K562 (cell line): Measurements from ENCODE around the gene PARS2. TPM values are rescaled to one million over a fixed set of nuclear protein-coding genes. Genes with fewer than 3 reads are reported as not detected.

ENCODE experiments used
- ATAC-seq: fragments of 200-7000 bp; cut with Tn5 transposase; 3 replicates; pipeline ENCODE4 v1.9.1; 2020; ENCODE audit warnings: moderate library complexity
- BruUV-seq: library from RNA; stranded (reverse); fragments of 400-500 nt; replicated peaks from 2 replicates; lab custom pipeline; 2021; lab: Mats Ljungman, UMichigan
- CTCF ChIA-PET: fragments of 300-600 bp; formaldehyde crosslinking; extraction: SDS; loops from one replicate; lab custom pipeline; 2021; ENCODE audit warnings: low intra/inter-chr PET ratio; lab: Yijun Ruan, JAX
- POLR2A ChIA-PET: fragments of 300-600, 350-650 bp; sonication (Branson Sonifier 250); formaldehyde crosslinking; extraction: SDS; loops from one replicate; lab custom pipeline; 2021; ENCODE audit warnings: antibody characterized with exemption, inconsistent platforms; lab: Yijun Ruan, JAX
- DNase-seq, 4 experiments: peaks; one replicate each; pipeline versions ENCODE4 v3.0.0 to v3.0.0-alpha.2; 2011 to 2018; ENCODE audit warnings: low spot score in 3 of 4, mixed read lengths in 3 of 4; ENCODE audit errors: extremely low read depth in 1 of 4
- FAIRE-seq: peaks from 2 replicates; lab custom pipeline; 2011; peaks lifted over from hg19 to GRCh38; lab: Jason Lieb, UNC
- H2AFZ ChIP-seq: 2 replicates; pipeline ENCODE4 v1.6.0; 2011; ENCODE audit warnings: low read depth, low read length, control low read depth, inconsistent platforms
- H3K27ac ChIP-seq: fragments of 200-600 bp; 3 replicates; pipeline ENCODE4 v1.8.0; 2011; ENCODE audit warnings: low read depth, mild to moderate bottlenecking, control low read depth, inconsistent platforms, low read length, moderate library complexity, mixed read lengths; ENCODE audit errors: extremely low read depth
- H3K27me3 ChIP-seq, 2 experiments: fragments of 300-600 bp in 1 of 2; 2 replicates in 1 of 2; 3 replicates in 1 of 2; pipeline versions ENCODE4 v1.6.0 to v1.8.0; 2011; ENCODE audit warnings: inconsistent platforms in 2 of 2, low read length in 2 of 2, mild to moderate bottlenecking in 1 of 2, mixed read lengths in 1 of 2, moderate library complexity in 1 of 2; ENCODE audit not compliant: control insufficient read depth in 2 of 2, insufficient read depth in 2 of 2
- H3K36me3 ChIP-seq: fragments of 300-600 bp; 3 replicates; pipeline ENCODE4 v1.8.0; 2011; ENCODE audit warnings: mild to moderate bottlenecking, low read length, inconsistent platforms; ENCODE audit not compliant: control insufficient read depth, insufficient read depth
- H3K4me1 ChIP-seq, 2 experiments: fragments of 200-600 bp in 1 of 2; replicated peaks in 1 of 2; 2 replicates in 1 of 2; 3 replicates in 1 of 2; pipeline versions ENCODE4 v1.5.1 to v1.8.0; 2011; ENCODE audit warnings: inconsistent platforms in 2 of 2, low read length in 2 of 2, mild to moderate bottlenecking in 1 of 2, mixed read lengths in 1 of 2, moderate library complexity in 1 of 2; ENCODE audit not compliant: control insufficient read depth in 2 of 2, insufficient read depth in 2 of 2
- H3K4me2 ChIP-seq: 2 replicates; pipeline ENCODE4 v1.6.1; 2011; ENCODE audit warnings: low read length, control low read depth, inconsistent platforms, mixed read lengths; ENCODE audit not compliant: insufficient read depth
- H3K4me3 ChIP-seq: fragments of 200-600 bp; sonication (generic), shearing (Covaris generic); 2 replicates; pipeline ENCODE4 v1.5.1; 2016; ENCODE audit warnings: control low read depth, inconsistent platforms
- H3K79me2 ChIP-seq: fragments of 200-600 bp; 3 replicates; pipeline ENCODE4 v1.8.0; 2011; ENCODE audit warnings: low read length, inconsistent platforms; ENCODE audit not compliant: control insufficient read depth, insufficient read depth
- H3K9ac ChIP-seq, 2 experiments: 2 replicates each; pipeline versions ENCODE4 v1.6.0 to v1.6.1; 2011; ENCODE audit warnings: low read depth in 2 of 2, low read length in 2 of 2, control low read depth in 1 of 2, inconsistent platforms in 1 of 2, mild to moderate bottlenecking in 1 of 2, mixed read lengths in 1 of 2; ENCODE audit not compliant: insufficient read depth in 1 of 2
- H3K9me1 ChIP-seq: one replicate; pipeline ENCODE4 v1.6.0; 2011; ENCODE audit warnings: inconsistent platforms, mild to moderate bottlenecking, low read length, moderate library complexity; ENCODE audit not compliant: control insufficient read depth, insufficient read depth
- H3K9me3 ChIP-seq: replicated peaks from 2 replicates; pipeline ENCODE4 v1.5.1; 2011; ENCODE audit warnings: low read depth, low read length, inconsistent platforms; ENCODE audit not compliant: control insufficient read depth, insufficient read depth
- H4K20me1 ChIP-seq: replicated peaks from 2 replicates; pipeline ENCODE4 v1.6.1; 2011; ENCODE audit warnings: low read length, inconsistent platforms, mixed read lengths; ENCODE audit not compliant: control insufficient read depth, insufficient read depth
- ARID2 ChIP-seq: fragments of 450-650 bp; IDR thresholded peaks from 2 replicates; pipeline ENCODE4 v1.6.1; 2017; ENCODE audit warnings: antibody characterized with exemption, mild to moderate bottlenecking
- CTBP1 ChIP-seq: fragments of 450-650 bp; IDR thresholded peaks from 2 replicates; pipeline ENCODE4 v1.6.1; 2016; ENCODE audit warnings: borderline replicate concordance
- FIP1L1 ChIP-seq: fragments of 200-400 bp; formaldehyde crosslinking; IDR thresholded peaks from 2 replicates; pipeline ENCODE4 v1.6.1; 2018; ENCODE audit warnings: mild to moderate bottlenecking, low read depth, low read length; ENCODE audit not compliant: poor library complexity, severe bottlenecking
- MAFG ChIP-seq: fragments of 450-650 bp; conservative IDR thresholded peaks from 2 replicates; pipeline ENCODE4 v1.6.1; 2016; ENCODE audit warnings: missing genetic modification characterization, missing compliant biosample characterization
- MAFK ChIP-seq: IDR thresholded peaks from 2 replicates; pipeline ENCODE4 v1.6.1; 2011; ENCODE audit warnings: low read length, improper control_type of control experiment
- NR2C2 ChIP-seq, 2 experiments: fragments of 200-800 bp in 1 of 2; sonication (Bioruptor generic) in 1 of 2; sonication (generic) in 1 of 2; formaldehyde crosslinking in 1 of 2; IDR thresholded peaks; 2 replicates each; pipeline versions ENCODE4 v1.6.1 to v1.8.0; 2016 to 2022; ENCODE audit warnings: mild to moderate bottlenecking in 1 of 2, missing compliant biosample characterization in 1 of 2, missing genetic modification characterization in 1 of 2, missing genetic modification reagents in 1 of 2
- NRF1 ChIP-seq, 2 experiments: fragments of 450-650 bp; IDR thresholded peaks in 1 of 2; conservative IDR thresholded peaks in 1 of 2; 2 replicates each; pipeline ENCODE4 v1.6.1; 2014; ENCODE audit warnings: mild to moderate bottlenecking in 2 of 2
- PRDM10 ChIP-seq: fragments of 450-650 bp; IDR thresholded peaks from 2 replicates; pipeline ENCODE4 v1.6.1; 2018; ENCODE audit not compliant: partially characterized antibody
- PURB ChIP-seq: sonication (generic); formaldehyde crosslinking; IDR thresholded peaks from 2 replicates; pipeline ENCODE4 v1.9.0; 2021; ENCODE audit warnings: low read depth, mild to moderate bottlenecking, missing genetic modification reagents
- ZNF184 ChIP-seq: sonication (generic); formaldehyde crosslinking; IDR thresholded peaks from 2 replicates; pipeline ENCODE4 v1.5.0; 2020; ENCODE audit warnings: missing genetic modification reagents
- ZNF316 ChIP-seq: fragments of 450-650 bp; IDR thresholded peaks from 2 replicates; pipeline ENCODE4 v1.6.1; 2016
- ZNF644 ChIP-seq: fragments of 200-800 bp; sonication (Bioruptor generic); IDR thresholded peaks from 2 replicates; pipeline ENCODE4 v1.6.1; 2016; ENCODE audit warnings: low read depth, missing genetic modification characterization, missing compliant biosample characterization
- WGBS: fragments of 100-300 bp; shearing (Covaris generic); methylation state at CpG from one replicate; pipeline ENCODE4 v1.1.6; 2016; ENCODE audit warnings: low coverage, mixed read lengths; ENCODE audit not compliant: insufficient coverage; ENCODE audit errors: missing lambda C conversion rate; 5-methylcytosine and 5-hydroxymethylcytosine counted together
- in situ Hi-C: fragments of 300-500 bp; cut with MboI; formaldehyde crosslinking; loops from 4 replicates; pipeline ENCODE4 v1.15.0; 2018; ENCODE audit warnings: inconsistent platforms, mixed read lengths
- intact Hi-C: fragments of 100-400 bp; cut with micrococcal nuclease; formaldehyde crosslinking; loops from 2 replicates; pipeline ENCODE4 v1.14.2; 2022
- polyA plus RNA-seq, 8 experiments: library from polyadenylated mRNA; depleted of rRNA in 4 of 8; stranded (reverse) in 5 of 8; unstranded in 3 of 8; fragments of >200 nt; fragmentation: Nextera tagmentation in 2 of 8; fragmentation: Illumina TruSeq in 1 of 8; extraction: Ambion mirVana in 2 of 8; extraction: Trizol in 1 of 8; gene quantifications; 2 replicates each; pipeline versions ENCODE4 v1.2.1 to v1.2.3, GENCODE V29; 2011 to 2014; ENCODE audit warnings: inconsistent platforms in 1 of 8, missing spikeins in 1 of 8
- total RNA-seq, 7 experiments: library from RNA; depleted of rRNA in 6 of 7; stranded (reverse); fragments of >200 nt in 6 of 7; fragmentation: Illumina TruSeq in 2 of 7; extraction: Trizol in 2 of 7; gene quantifications; 2 replicates each; pipeline versions ENCODE4 v1.2.1 to v1.2.3, GENCODE V29; 2011 to 2021; ENCODE audit warnings: low replicate concordance in 1 of 7
- TF ChIP-seq, protein P1 (sequence below), 3 experiments: IDR thresholded peaks in 2 of 3; conservative IDR thresholded peaks in 1 of 3; 2 replicates each; pipeline ENCODE4 v1.5.1; 2011 to 2012; ENCODE audit warnings: low read length in 3 of 3, mild to moderate bottlenecking in 3 of 3, control low read depth in 2 of 3, improper control_type of control experiment in 1 of 3, inconsistent platforms in 1 of 3, low read depth in 1 of 3, mixed read lengths in 1 of 3, moderate library complexity in 1 of 3; ENCODE audit not compliant: insufficient read depth in 2 of 3

The PARS2 gene
- total and polyA plus RNA-seq, 9 of the 15 experiments (the other 6 are each of a cell fraction or from before 2014, with no cell fraction given) = 6.3 to 12.4 (median 7.9) TPM

DNA sequence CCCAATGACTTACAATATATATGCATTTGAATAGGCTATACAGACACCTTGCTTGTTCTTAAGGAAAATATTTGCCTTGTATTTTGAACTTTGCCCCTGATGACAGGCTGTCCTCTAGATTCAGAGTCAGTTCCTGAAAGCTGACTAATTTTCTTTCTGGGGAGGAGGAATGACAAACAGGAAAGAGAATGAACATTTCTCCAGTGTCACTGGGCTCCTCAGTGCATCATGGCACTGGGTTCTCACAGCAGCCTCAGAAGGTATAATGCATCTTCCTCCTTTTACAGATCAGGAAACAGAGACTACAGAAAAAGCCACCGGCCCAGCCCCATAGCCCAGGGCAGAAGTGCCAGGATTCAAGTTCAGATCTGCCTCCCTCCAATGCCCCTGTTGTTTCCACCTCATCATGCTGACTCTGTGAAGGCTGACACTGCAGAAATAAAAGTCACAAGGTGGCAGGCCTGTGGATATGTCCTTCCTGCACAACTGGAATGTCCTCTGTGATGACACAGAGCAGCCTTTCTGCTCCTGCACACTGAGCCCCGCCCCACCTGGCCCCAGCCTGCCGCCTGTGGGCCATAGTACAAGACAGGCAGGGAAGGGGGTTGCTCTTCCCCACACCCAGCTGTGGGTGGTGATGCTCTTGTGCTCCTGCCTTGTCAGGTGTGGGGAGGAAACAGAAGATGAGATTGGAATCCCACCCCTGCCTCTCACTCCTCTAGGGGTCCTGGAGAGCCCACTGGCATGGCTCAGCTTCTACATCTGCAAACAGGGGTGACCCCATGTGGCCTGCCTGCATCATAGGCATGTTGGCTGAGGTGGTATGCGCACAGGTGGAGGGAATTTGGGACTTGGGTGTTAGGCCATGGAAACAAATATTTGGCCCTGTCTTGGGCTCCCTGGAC, 30.4 kb upstream of the PARS2 start:
- H3K9me3 ChIP-seq = peaks cover 7% of the 10 kb centered on the region
- ATAC-seq (peak; percentile 59), FAIRE-seq (no peak), DNase-seq (no peak)
- WGBS = 3% methylated on average over 4 of the region's 4 CpGs
- H3K9ac ChIP-seq = no peak overlapping the region
- H3K4me2 ChIP-seq = no peak overlapping the region
- no peak overlapping the region for H3K27ac ChIP-seq
- no peak overlapping the region for H2AFZ ChIP-seq
- intact Hi-C loops = loop anchor here (5.0 to 10.0 kb wide), 2 partner anchors 277 to 720 kb away; no protein-coding TSS in a partner anchor
- POLR2A ChIA-PET = interaction anchor here (0.6 to 1.2 kb wide), 3 partner anchors 9 to 1647 kb away, joined by 3 read pairs; no protein-coding TSS in a partner anchor
- H3K9me1 ChIP-seq = no peaks in the 10 kb centered on the region
- no TSS peak for BruUV-seq
- H3K4me3 ChIP-seq = no peak overlapping the region
- CTCF ChIA-PET = interaction anchor here (0.5 kb wide), 1 partner anchor 305 kb away, joined by 3 read pairs; no protein-coding TSS in a partner anchor
- H4K20me1 ChIP-seq = no peaks in the 10 kb centered on the region; the same call in 1 of the 2 replicates
- in situ Hi-C loops = loop anchor here (5.0 kb wide), 1 partner anchor 127 kb away; no protein-coding TSS in a partner anchor
- peaks cover 0 to 3% of the 10 kb centered on the region in 2 experiments; a peak in 1 of 5 replicates for H3K4me1 ChIP-seq
- no peaks in the 10 kb centered on the region for H3K79me2 ChIP-seq
- H3K27me3 ChIP-seq = peaks cover 0 to 31% of the 10 kb centered on the region in 2 experiments; a peak in 3 of 5 replicates
- no peak for TF ChIP-seq PURB (CRISPR knock-in tag)
- TF ChIP-seq ZNF644 (tag) = no peak
- TF ChIP-seq NR2C2 (CRISPR knock-in tag; IDR thresholded peaks at IDR 0.05) = no peak
- TF ChIP-seq NR2C2 (tag; IDR thresholded peaks at IDR 0.05) = peak; percentile 29; the same call in 1 of the 2 replicates
- TF ChIP-seq FIP1L1 = no peak
- no peak for TF ChIP-seq ARID2
- peak; percentile 21; the same call in 1 of the 2 replicates for TF ChIP-seq CTBP1
- TF ChIP-seq ZNF316 = peak; percentile 68
- TF ChIP-seq MAFG (tag) = peak; percentile 65
- TF ChIP-seq, protein P1, sequence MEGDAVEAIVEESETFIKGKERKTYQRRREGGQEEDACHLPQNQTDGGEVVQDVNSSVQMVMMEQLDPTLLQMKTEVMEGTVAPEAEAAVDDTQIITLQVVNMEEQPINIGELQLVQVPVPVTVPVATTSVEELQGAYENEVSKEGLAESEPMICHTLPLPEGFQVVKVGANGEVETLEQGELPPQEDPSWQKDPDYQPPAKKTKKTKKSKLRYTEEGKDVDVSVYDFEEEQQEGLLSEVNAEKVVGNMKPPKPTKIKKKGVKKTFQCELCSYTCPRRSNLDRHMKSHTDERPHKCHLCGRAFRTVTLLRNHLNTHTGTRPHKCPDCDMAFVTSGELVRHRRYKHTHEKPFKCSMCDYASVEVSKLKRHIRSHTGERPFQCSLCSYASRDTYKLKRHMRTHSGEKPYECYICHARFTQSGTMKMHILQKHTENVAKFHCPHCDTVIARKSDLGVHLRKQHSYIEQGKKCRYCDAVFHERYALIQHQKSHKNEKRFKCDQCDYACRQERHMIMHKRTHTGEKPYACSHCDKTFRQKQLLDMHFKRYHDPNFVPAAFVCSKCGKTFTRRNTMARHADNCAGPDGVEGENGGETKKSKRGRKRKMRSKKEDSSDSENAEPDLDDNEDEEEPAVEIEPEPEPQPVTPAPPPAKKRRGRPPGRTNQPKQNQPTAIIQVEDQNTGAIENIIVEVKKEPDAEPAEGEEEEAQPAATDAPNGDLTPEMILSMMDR (IDR thresholded peaks at IDR 0.05 in 2 of 3, conservative IDR thresholded peaks at IDR 0.05 in 1 of 3; ENCODE audit: insufficient read depth in 2 of 3, low read depth in 1 of 3, low read length in 3 of 3) = peak in 1 of 3 experiments; percentile 15; a peak in 1 of 6 replicates
- TF ChIP-seq PRDM10 = peak; percentile 28
- 0 out of 4 replicates have a peak, but pooled peaks of 1 of the 2 experiments have one; percentile 21 for TF ChIP-seq NRF1 (conservative IDR thresholded peaks at IDR 0.05 in 1 of 2, IDR thresholded peaks at IDR 0.05 in 1 of 2)
- TF ChIP-seq MAFK = peak; percentile 31; the same call in 1 of the 2 replicates
- no peak for TF ChIP-seq ZNF184 (CRISPR knock-in tag)
- no peaks in the 10 kb centered on the region for H3K36me3 ChIP-seq
